NCI-H345 (cell line): ENCODE measurements around the gene LRRFIP1.
"Not testable (repeated sequence)": the region's sequence is repeated elsewhere in the genome, so short reads cannot be mapped to it uniquely, and the experiment has no call there.

Experiments
- DNase-seq: peaks from one replicate; lab custom pipeline; 2025; lab: John Stamatoyannopoulos, UW

The LRRFIP1 gene

GRCh38 chr2:237782181-237782580 lies 154.8 kb downstream of the LRRFIP1 start:
- no peak for DNase-seq

- not testable (repeated sequence) for DNase-seq
Measured at GRCh38 chr2:237783678-237784077, 156.3 kb downstream of the LRRFIP1 start.

GRCh38 chr2:237786936-237787335 lies 159.5 kb downstream of the LRRFIP1 start:
- no peak for DNase-seq

GRCh38 chr2:237790353-237790752 lies 163.0 kb downstream of the LRRFIP1 start:
- DNase-seq, result no peak

GRCh38 chr2:237791977-237792727 lies 164.8 kb downstream of the LRRFIP1 start:
- no peak for DNase-seq

DNA sequence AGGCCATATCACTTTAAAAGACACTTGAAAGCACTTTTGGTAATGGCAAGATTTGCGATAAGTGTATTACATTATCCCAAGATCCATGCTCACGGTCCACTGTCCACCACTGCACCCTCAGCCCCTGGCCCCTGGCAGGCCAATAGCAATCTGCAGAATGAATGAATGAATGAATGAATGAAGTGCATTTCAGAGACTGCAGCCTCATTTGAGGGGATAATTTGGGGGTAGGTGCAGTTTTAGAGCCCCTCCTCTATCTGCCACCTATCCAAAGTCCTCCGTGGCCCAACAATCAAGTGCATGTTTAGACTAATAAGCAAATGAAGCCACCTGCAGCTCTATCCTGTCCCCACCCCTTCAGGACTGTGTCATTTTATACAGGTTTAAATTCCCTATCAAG lies 169.9 kb downstream of the LRRFIP1 start:
- DNase-seq, result no peak

GRCh38 chr2:237798236-237799059 lies 171.1 kb downstream of the LRRFIP1 start, which contains the start of gene RBM44:
Gene RBM44, plus strand, starts transcription at chr2:237798779. Its CDS starts 14,831 bp downstream, at chr2:237813610.
- DNase-seq, result no peak

DNA sequence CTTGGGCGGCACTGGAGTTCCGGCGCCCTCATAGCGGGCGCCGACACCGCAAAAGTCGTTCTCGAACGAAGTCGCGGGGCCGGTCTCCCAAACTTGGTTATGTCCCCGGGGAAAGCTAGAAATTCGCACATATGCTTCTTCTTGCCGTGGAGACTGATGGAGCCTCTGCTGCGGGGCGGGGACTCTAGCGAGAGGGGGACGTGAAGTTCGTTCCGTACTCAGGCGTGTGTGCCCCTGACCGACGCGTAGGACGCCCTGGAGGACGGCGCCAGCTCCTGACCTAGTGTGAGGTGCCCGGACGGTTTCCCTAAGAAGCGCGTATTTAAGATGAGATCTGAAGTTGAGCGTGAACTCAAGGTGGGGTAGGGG lies 171.7 kb downstream of the LRRFIP1 start:
- DNase-seq, result no peak

DNA sequence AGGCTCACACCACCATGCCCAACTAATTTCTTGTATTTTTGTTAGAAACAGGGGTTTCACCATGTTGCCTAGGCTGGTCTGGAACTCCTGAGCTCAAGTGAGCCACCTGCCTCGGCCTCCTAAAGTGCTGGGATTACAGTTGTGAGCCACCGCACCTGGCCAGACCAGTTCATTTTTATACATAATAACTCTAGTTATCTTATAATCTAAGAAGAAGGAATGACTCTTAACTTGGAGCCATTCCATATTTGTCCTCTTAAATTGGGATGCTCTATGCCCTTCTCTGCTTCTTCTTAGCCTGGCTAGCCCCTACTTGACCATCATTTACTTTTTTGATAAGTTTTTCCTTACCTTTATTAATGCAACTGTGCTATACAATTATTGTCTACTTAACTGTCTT lies 174.1 kb downstream of the LRRFIP1 start:
- DNase-seq, result no peak

DNA sequence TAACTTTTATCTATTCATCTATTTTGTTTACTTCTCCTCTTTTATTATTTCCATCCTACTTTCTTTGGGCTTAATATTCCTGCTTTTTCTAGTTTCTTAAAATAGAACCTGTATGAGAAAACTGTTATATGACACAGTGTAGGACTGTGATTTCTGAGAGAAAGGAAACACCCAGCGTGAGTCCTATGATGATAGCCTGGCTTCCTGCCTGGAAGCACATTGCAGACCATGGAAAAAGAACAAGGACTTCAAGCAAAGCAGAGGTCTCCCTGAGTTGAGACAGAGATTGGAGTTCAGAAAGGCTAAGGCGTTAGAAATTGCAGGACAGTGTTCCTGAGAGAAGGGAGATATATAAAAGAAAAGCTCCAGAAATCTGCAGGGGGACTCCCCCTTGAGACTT lies 178.9 kb downstream of the LRRFIP1 start:
- DNase-seq, result no peak

DNA sequence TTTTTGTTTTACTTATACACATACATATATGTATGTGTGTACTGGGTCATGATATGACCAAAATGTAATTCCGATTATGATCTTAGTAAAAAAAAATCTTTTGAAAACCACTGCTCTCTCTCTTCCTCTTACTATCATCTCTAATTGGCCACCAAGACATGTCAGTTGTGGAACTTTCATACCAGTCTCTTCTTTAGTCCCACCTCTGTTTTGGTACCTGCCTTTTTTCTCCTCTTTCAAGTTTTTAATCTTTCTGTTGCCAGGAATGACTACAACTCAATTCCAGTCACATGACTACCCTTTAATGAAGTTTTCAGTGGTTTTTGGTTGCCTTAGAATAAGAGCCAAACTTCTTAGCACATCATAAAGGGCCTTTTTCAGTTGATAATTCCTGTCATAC lies 188.2 kb downstream of the LRRFIP1 start:
- DNase-seq, result no peak

GRCh38 chr2:237816531-237816930 lies 189.1 kb downstream of the LRRFIP1 start:
- DNase-seq, result no peak

DNA sequence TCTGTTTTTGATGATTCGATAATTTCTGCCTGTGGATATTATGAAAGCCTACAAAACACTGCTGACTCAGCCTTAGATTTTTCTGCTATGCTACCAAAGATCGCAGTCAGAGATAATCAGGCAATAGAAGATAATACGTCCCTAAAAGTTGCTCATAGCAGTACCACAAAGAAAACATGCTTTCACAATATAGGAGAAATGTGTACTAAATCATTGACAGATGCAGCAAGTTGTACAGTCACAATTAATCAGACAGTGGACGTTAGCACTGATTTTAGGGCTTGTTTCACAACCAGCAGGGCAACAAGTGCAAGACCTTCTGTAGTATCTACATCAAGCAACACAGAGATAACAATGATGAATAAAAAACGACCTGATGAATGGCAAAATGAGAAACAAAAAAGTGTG lies 190.7 kb downstream of the LRRFIP1 start:
- no peak for DNase-seq

GRCh38 chr2:237819231-237819630 lies 191.8 kb downstream of the LRRFIP1 start:
- DNase-seq, result no peak

DNA sequence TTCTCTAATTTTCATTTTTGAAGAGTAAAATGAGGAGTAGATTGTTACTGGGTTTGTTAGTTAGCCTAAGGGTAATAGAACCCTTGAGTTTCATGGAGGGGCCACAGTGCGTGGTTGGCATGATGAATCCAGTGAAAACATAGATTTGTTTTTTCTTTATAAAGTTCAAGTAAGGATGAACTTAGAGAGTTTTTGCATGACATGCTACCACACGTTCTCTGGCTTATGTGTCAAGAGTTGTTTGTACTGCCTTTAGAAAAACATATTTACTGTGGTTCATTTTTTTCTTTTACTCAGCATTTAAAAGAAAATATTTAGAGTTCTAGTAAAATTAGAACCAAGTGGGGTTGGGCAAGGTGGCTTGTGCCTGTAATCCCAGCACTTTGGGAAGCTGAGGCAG lies 193.0 kb downstream of the LRRFIP1 start:
- DNase-seq, result no peak

DNA sequence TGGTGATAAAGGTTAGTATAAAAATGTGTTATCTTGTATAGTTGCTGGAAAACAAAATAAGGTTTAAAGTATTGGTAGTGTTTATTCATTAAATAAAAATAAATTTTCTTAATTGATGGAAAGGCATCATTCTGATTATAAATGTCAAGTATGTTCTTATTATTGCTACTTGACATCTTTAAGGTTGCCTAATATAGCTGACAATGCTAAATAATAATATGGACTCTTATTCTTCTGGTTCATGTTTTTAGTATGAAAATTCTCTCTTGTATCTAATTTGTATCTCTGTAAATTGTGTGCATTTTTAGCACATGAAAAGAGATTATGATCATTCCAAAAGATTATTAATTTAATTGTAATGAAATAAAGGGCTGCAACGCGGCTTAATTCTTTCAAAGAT lies 196.2 kb downstream of the LRRFIP1 start:
- no peak for DNase-seq

GRCh38 chr2:237824085-237824484 lies 196.7 kb downstream of the LRRFIP1 start:
- DNase-seq, result no peak

GRCh38 chr2:237827421-237827987 lies 200.1 kb downstream of the LRRFIP1 start:
- DNase-seq, result no peak
